GM19043 (cell line): ENCODE measurements around the gene SLC37A1.
"Not testable (repeated sequence)": the region's sequence is repeated elsewhere in the genome, so short reads cannot be mapped to it uniquely, and the experiment has no call there.

Experiments used
- ATAC-seq: cut with Tn5 transposase; IDR thresholded peaks from one replicate; pipeline ENCODE4 v1.9.1; 2021; ENCODE audit warnings: low read depth; ENCODE audit not compliant: unreplicated experiment

The SLC37A1 gene

DNA sequence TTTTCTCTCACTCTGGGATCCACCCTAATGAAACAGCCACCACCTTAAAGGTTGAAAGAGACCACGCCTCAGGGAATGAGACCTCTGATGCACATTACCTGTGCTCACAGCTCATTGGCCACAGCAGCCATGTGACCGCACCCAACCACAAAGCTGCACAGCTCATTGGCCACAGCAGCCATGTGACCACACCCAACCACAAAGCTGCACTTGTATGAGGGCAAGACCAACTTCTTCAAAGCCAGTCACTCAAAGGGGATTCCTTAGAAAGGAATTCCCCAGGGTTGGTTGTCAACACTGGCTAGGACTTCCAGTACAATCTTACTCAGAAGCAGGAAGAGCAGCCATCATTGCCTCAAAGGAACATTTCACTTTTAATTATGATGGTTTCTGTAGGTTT is 96.2 kb downstream of the SLC37A1 start:
- ATAC-seq = no peak

- ATAC-seq = no peak
These were observed 98.2 kb downstream of the SLC37A1 start for GRCh38 chr21:42611852-42612251.

DNA sequence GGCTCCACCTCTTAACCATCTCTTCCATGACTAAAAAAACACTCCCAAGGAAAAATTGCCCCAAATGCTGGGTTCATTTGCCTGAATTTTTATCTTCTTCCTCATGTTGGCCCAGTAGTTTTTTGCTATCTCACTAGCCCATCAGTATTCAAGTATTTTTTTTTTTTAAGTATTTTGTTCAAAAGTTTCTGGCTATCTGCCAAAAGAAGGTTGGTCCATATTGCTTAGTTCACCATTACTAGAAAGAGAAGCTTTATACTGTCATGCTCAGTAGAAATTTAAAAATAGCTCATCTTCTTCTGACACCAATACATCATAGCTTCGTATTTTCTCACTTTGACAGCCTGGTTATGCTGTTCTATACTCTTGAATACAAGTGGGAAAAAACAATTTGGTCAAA is 98.7 kb downstream of the SLC37A1 start:
- no peak for ATAC-seq

GRCh38 chr21:42613756-42614155 is 100.1 kb downstream of the SLC37A1 start:
- no peak for ATAC-seq

- ATAC-seq = no peak
These were observed 100.7 kb downstream of the SLC37A1 start for GRCh38 chr21:42614396-42614795.

- ATAC-seq = no peak
These were observed 101.2 kb downstream of the SLC37A1 start for GRCh38 chr21:42614811-42615351.

DNA sequence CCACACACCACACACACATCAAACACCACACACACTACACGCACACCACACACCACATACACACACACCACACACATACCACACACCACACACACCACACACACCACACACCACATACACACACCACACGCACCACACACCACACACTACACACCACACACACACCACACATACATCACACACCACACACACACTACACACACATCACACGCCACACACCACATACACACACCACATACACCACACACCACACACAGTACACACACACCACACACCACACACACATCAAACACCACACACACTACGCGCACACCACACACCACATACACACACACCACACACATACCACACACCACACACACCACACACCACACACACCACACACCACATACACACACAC is 101.7 kb downstream of the SLC37A1 start:
- not testable (repeated sequence) for ATAC-seq

- no peak for ATAC-seq
These were observed 102.3 kb downstream of the SLC37A1 start for GRCh38 chr21:42615924-42616323.

GRCh38 chr21:42616446-42616845 is 102.8 kb downstream of the SLC37A1 start:
- ATAC-seq = no peak

DNA sequence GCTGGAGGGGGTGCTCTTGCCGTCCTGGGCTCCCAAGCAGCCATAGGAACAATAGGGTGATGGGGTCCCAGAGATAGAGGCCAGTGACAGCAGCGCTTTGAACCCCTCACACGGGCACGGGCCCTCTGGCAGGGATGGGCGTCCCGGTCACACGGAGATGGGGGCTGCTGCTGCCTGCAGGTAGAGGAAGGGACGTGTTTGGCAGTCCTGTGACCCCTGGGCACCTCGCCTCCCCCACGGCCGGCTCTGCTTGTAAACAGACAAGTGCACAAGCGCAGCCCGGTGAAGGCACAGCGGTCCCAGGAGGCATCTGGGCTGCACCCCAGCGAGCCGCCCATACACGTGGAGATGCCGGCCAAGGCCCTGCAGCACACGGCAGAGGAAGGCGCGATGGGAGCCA is 103.3 kb downstream of the SLC37A1 start:
- no peak for ATAC-seq

DNA sequence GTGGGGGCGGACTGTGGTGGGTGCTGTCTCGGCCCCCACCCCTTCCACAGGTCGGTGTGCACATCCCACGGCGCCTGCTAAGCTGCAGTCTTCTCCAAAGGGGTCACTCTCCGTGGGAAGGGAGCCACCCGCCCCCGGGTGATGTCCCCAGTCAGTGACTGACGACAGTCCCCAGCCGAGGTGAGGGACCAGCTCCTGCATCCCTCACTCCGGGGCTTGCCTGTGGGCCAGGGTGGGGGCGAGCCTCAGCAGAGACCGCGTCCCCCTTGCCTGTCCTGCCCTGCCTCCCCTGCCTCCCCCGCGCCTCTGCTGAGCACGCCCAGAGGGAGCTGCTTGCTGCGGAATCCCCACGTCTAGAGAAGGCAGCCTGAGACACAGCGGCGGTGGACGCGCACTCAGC is 103.8 kb downstream of the SLC37A1 start:
- no peak for ATAC-seq

DNA sequence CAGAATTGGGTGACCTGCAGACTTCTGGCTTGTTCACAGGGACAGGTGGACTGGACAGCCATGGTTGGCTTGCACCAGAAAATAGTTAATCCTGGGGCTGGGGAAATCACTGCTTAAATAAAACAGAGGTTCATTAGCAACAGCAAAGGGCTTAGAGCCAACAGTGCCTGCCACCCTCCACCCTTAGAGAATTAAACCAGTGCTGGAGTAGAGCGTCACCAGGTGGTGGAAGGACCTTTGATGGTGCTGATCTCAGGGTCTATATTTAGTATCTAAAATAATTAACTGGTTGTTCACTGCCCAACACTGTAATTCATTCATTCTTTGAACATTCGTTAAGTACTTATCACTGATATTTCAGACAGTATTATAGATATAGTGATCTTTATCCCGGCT is 105.1 kb downstream of the SLC37A1 start:
- ATAC-seq = no peak

DNA sequence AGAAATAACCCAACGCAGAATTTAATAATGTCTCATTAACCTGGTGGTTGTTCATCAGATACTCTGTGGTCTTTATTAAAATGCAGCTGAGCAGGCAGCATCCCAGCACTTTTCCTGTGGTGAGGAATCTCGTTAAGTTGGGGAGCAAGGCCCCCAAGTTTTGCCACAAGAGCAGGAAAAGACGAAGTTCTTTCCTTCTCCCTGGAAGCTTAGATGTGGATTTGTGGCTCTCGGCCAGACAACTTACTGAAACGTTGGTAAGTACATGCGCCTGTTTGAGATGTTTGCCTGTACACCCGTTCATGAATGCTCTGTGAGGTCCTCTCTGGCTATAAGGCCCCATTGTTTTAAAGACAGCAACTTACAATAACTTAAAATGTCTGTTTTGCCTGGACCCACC is 105.5 kb downstream of the SLC37A1 start:
- ATAC-seq = no peak

DNA sequence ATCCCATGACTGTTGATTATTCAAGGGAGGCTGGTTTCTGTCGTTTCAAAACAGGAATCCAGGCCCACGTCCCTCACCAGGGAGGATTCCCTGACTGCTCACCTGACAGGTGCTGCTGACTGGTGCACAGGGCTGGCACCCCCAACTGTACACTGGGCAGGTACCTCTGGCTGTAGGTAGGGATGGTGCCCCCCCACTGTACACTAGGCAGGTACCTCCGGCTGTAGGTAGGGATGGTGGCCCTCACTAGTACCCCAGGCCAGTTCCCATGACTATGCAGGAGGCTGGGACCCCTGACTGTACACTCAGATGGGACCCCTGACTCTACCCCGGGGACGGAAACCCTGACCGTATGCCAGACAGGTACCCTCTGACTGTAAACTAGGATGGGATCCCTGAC is 106.2 kb downstream of the SLC37A1 start:
- no peak for ATAC-seq

DNA sequence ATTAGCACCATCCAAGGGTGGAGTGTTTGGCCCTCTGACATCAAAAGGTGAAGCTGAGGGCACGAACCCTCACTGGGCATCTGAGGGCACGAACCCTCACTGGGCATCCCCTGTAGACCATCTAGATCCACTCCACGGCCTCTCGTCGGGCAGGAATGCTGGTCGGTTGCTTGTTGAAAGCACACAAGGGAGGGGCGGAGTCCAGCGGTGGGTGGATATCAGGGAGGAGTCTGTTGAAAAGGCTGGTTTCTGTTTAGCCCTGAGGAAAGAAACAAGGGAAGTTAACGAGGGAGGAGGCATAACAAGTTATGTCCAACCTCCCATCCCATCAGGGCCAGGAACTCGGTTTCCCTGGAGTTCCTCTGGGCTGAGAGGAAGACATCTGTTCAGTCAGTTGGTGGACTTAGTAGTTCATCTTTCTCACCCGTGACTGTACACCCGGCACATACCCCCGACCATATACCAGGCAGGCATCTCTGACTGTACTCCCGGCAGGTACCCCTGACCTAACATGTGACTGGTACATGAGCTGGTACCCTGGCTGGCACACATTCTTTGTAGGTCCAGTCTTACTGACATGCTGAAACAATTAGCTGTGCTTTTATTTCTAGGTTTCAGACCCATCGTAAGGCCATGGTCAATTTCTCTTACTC is 107.6 kb downstream of the SLC37A1 start:
- ATAC-seq = no peak

DNA sequence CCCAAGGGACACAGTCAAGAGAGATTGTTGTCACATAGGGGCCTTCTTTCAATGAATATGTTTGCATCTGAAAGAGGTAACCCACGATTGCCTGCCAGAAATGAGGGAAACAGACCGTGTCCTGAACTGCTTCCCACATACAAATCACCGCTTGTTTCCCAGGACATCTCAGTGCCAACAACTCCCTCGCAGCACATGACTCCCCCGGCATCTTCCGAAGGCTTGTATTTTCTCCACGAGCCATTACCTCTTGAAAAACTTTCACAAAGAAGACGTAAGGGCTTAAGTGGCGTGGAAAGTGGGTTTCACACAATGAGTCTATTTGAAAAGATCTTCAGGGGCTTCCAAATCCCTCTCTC is 108.1 kb downstream of the SLC37A1 start:
- ATAC-seq = no peak

DNA sequence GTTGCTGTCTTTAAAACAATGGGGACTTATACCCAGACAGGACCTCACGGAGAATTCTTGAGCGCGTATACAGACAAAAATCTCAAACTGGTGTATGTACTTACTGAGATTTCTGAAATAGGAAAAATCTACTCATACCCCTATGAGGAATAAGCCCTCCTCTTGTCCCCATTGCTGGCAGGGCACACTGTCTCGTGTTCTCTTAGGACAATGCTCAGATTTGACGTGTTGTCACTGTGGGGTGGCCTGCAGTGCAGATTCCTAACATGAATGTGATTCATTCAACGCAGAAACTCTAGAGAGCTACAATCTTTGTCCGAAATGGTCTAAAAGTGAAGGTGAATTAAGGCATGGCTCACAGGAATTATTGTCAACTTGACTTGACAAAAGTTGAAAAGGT is 108.6 kb downstream of the SLC37A1 start:
- no peak for ATAC-seq

DNA sequence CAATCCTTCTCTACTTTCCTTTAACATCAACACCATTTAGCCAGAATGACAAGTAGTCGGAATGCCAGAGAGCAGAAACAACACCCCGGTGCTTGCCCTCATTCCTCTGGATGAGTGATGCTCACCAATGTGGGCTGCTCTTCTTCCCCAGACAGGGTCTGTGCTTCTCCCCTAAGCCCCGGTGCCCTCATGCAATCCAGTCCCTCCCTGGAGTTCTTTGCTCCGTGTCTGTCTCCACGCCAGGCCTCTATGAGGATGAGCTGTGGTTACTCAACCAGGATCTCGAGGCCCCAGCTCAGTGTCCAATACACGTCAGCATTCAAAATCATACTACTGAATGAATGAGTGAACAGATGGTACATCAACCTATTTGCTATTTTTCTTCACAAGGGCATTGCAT is 110.0 kb downstream of the SLC37A1 start:
- no peak for ATAC-seq

- ATAC-seq = no peak
These were observed 110.6 kb downstream of the SLC37A1 start for GRCh38 chr21:42624095-42624790.

- ATAC-seq = no peak
These were observed 111.3 kb downstream of the SLC37A1 start for GRCh38 chr21:42624936-42625335.

DNA sequence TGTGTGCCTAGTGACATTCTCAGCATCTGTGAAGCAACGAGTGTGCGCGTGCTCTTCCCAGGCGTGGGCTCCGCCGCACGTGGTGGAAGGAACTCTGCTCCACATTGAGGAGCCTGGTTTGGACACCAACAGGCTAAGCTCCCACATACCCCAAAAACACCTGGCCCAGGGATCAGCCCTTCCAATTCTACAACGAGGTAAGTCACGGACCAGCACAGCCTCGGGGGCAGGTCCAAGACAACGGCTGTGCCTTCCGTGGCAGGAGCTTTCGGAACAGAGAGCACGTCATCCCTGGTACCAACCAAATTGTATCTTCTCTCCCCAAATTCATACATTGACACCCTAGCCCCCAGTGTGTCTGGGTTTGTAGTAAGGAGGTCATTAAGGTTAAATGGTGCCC is 112.5 kb downstream of the SLC37A1 start:
- no peak for ATAC-seq

DNA sequence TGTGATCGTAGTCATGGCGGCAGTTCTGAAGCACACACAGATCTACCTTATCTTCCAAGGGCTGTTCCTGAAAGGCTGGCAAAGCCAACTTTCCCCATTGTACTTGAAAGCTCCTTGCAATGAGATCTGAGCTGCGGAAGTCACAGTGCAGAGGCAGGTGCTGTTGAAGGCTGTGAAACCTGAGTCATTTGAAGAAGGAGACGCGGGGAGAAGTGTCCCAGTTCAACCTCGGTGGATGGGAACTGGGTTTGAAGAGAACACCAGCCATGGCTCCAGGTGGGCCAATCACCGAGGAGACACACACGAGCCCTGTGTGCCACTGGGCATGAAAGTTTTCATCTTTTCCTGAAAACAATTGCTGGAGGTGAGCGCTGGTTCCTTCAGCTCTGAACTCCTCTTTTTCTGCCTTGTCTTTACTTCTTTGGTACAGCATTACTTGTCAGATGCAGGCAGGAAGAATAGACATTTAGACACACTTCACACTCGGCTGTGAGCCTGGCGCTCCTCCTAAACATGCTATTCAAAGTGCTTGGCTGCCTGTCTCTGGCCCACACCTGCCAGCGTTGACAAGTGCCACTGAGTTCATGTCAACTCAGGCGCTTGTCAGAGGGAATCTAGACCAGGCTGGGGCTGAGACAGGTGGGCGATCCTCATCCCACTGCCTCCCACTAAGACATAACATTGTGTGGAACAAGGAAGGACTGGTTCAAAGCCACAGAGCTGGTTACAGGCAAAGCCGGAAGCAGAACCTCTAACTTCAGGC is 114.1 kb downstream of the SLC37A1 start:
- no peak for ATAC-seq
